Lower leg skin (tissue), 4 donors: Measurements from ENCODE around the gene CYP20A1. TPM values are rescaled to one million over a fixed set of nuclear protein-coding genes. Genes with fewer than 3 reads are reported as not detected.
A peak's percentile ranks its signal among the peaks of the same experiment; 100 is the strongest.
"Not testable (repeated sequence)": the region's sequence is repeated elsewhere in the genome, so short reads cannot be mapped to it uniquely, and the experiment has no call there.

Source experiments
- DNase-seq, 2 donors: peaks; one replicate each; pipeline ENCODE4 v3.0.0-alpha.2; 2019; ENCODE audit warnings: low spot score in 2 of 2
- H3K4me3 ChIP-seq: fragments of 200-600 bp; sonication (generic); 2 replicates; pipeline ENCODE4 v1.5.1; 2017; ENCODE audit warnings: mild to moderate bottlenecking, low read depth; ENCODE audit not compliant: poor library complexity, severe bottlenecking
- POLR2A ChIP-seq, 2 donors: fragments of 450-650 bp; IDR thresholded peaks; one replicate each; pipeline ENCODE4 v1.6.1; 2016 to 2017; ENCODE audit warnings: antibody characterized with exemption in 2 of 2, mild to moderate bottlenecking in 1 of 2, moderate library complexity in 1 of 2
- WGBS, 2 donors: methylation state at CpG; one replicate each; pipeline ENCODE4 v1.1.5; 2018; 5-methylcytosine and 5-hydroxymethylcytosine counted together
- intact Hi-C: fragments of 100-400 bp; cut with DNase I; formaldehyde crosslinking; loops from one replicate; pipeline ENCODE4 v1.15.0; 2023; ENCODE audit warnings: low total_unique reads
- total RNA-seq, 4 donors: library from RNA; depleted of rRNA; stranded (reverse); fragments of >200 nt; gene quantifications; one replicate each; pipeline ENCODE4 v1.1.0, GENCODE V29; 2016
- TF ChIP-seq, protein P1 (sequence below), 3 donors: fragments of 450-650 bp; IDR thresholded peaks; one replicate each; pipeline ENCODE4 v1.5.1; 2016; ENCODE audit warnings: antibody characterized with exemption in 3 of 3, mild to moderate bottlenecking in 3 of 3, moderate library complexity in 2 of 3

CYP20A1 gene
- total RNA-seq, 4 donors from 2014 or later, result 11.9 to 25.5 (median 16.1) TPM

DNA sequence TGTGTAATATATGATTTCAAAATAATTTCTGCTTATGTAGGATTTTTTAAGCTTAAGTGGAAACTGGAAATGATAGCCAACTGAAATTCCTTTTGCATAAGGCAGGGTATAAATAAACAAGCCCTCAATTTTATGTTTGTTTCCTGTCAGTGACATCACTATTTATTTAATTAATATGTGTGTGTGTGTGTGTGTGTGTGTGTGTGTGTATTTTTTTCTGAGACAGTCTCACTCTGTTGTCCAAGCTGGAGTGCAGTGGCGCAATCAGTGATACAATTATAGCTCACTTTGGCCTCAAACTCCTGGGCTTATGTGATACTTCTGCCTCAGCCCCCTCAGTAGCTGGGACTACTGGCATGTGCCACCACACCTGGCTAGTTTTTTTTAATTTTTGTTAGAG lies 29.3 kb upstream of the CYP20A1 start:
- intact Hi-C loops, result no loop called here
- WGBS, 2 donors, result 94 to 100% methylated on average over 1 of the region's 1 CpG
- DNase-seq, result no peak
- H3K4me3 ChIP-seq, result no peak overlapping the region
- TF ChIP-seq, protein P1, sequence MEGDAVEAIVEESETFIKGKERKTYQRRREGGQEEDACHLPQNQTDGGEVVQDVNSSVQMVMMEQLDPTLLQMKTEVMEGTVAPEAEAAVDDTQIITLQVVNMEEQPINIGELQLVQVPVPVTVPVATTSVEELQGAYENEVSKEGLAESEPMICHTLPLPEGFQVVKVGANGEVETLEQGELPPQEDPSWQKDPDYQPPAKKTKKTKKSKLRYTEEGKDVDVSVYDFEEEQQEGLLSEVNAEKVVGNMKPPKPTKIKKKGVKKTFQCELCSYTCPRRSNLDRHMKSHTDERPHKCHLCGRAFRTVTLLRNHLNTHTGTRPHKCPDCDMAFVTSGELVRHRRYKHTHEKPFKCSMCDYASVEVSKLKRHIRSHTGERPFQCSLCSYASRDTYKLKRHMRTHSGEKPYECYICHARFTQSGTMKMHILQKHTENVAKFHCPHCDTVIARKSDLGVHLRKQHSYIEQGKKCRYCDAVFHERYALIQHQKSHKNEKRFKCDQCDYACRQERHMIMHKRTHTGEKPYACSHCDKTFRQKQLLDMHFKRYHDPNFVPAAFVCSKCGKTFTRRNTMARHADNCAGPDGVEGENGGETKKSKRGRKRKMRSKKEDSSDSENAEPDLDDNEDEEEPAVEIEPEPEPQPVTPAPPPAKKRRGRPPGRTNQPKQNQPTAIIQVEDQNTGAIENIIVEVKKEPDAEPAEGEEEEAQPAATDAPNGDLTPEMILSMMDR (IDR thresholded peaks at IDR 0.05), result no peak
- TF ChIP-seq POLR2A (IDR thresholded peaks at IDR 0.05), result no peak

DNA sequence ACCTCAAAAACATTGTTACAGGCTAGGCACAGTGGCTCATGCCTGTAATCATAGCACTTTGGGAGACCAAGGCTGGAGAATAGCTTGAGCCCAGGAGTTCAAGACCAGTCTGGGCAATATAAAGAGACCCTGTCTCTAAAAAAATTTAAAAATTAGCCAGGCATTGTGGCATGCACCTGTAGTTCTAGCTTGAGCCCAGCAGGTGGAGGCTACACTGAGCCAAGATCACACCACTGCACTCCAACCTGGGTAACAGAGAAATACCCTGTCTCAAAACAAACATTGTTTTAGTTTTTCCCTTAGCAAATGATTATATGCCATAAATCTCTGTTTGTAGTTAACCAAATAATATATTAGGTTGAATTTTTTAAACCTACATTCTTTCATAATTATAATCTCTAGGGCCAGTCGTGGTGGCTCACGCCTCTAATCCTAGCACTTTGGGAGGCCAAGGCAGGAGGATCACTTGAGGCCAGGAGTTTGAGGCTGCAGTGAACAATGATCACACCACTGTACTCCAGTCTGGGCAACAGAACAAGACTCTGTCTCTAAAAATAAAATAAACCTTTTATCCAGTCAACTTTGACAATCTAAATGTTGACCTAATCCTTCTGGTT lies 13.3 kb upstream of the CYP20A1 start:
- no peak overlapping the region for H3K4me3 ChIP-seq
- WGBS, 2 donors, result 95 to 100% methylated on average over 2 of the region's 2 CpGs
- no peak for TF ChIP-seq POLR2A (IDR thresholded peaks at IDR 0.05)
- TF ChIP-seq, protein P1 (IDR thresholded peaks at IDR 0.05), result no peak
- no peak for DNase-seq
- intact Hi-C loops, result no loop called here

DNA sequence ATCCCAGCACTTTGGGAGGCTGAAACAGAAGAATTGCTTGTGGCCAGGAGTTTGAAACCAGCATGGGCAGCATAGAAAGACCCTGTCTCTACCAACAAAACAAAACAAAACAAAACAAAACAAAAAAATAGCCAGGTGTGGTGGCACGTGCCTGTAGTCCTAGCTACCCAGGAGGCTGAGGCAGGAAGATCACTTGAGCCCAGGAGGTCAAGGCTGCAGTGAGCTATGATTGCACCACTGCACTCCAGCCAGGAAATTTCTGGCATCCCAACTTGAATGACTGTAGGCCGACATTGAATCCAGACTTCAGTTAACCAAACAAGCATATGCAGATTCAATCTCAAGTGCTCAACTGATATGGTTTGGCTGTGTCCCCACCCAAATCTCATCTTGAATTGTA lies 9.1 kb upstream of the CYP20A1 start:
- 79 to 89% methylated on average over 2 of the region's 2 CpGs for WGBS, 2 donors
- H3K4me3 ChIP-seq, intact Hi-C loops, DNase-seq: not testable (repeated sequence)

DNA sequence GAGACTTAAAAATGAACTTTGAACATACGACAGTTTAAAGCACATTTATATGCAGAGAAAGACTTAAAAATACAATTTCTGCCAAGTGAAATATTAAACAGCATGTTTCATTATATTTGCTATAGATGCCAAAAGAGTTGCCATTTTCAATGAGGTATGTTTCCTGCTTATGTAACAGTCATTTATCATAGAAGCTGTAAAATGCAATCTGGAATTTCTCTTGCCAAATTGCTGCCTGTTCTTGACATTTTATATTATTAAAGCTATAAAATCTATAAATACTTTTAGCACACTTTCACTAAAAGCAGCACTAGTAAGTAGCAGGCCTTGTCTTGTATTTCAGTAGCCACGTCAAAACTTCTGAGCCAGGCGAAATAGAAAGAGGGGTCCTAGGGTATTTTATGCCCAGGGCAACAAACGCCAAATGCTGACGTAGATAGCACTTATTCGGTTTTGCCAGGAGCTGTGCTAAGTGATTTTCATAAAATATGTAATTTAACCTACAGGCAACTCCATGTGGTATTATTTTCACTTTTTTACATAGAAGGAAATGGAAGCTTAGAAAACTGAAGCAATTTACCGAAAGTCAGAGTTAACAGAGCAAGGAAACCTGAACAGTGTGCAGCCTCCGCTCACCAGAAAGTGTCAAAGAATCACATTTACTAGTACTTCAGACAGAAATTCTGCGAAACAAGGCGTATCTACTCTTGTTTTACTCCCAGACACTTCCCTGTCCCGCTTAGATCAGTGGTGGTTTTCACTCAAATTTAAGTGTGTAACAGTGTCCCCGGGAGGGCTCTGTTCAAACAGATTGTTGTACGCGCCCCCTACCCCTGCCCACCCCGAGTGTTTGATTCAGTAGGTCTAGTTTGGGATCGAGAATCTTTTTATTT lies 1.2 kb upstream of the CYP20A1 start:
- DNase-seq, result no peak
- TF ChIP-seq, protein P1 (IDR thresholded peaks at IDR 0.05), result no peak
- TF ChIP-seq POLR2A (IDR thresholded peaks at IDR 0.05), result no peak
- intact Hi-C loops, result no loop called here
- 79 to 81% methylated on average over 16 of the region's 16 CpGs for WGBS, 2 donors
- no peak overlapping the region for H3K4me3 ChIP-seq

DNA sequence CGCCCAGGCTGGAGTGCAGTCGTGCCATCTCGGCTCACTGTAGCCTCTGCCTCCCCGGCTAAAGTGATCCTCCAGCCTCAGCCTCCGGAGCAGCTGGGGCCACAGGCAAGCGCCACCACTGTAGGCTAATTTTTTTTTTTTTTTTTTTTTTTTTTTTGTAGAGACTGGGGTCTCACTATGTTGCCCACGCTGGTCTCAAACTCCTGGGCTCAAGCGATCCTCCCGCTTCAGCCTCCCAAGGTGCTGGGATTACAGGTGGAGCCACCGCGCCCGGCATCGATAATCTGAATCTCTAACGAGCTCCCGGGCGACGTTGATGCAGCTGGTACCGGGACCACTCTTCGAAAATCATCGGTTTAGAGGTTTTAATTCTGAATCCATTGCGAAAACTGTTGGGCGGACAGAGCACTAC lies 520 bp upstream of the CYP20A1 start:
- DNase-seq, result no peak
- TF ChIP-seq POLR2A (IDR thresholded peaks at IDR 0.05), result no peak
- TF ChIP-seq, protein P1 (IDR thresholded peaks at IDR 0.05), result no peak
- intact Hi-C loops, result no loop called here
- H3K4me3 ChIP-seq, result peak overlapping the region; percentile 25
- WGBS, 2 donors, result 22 to 24% methylated on average over 22 of the region's 22 CpGs

DNA sequence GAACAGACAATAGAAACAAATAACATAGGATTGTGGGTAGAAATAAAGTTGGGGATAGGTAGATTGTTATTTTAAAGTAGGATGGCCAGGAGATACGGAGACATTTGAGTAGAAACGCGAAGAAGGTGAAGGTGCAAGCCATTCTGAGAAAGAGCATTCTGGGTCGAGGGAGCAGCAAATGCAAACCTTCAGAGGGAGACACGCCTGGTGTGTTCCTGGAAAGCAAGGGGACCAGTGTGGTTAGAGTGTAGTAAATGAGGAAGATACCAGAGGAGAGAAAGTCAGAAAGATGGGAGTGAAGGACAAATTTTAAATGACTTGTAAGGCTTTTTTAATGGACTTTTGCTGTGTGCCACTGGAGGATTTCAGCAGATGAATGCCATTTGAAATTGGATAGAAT lies 1.7 kb downstream of the CYP20A1 start:
- WGBS, 2 donors, result 73 to 83% methylated on average over 5 of the region's 5 CpGs
- no peak for TF ChIP-seq POLR2A (IDR thresholded peaks at IDR 0.05)
- TF ChIP-seq, protein P1 (IDR thresholded peaks at IDR 0.05), result no peak
- no peak overlapping the region for H3K4me3 ChIP-seq
- no peak for DNase-seq
- intact Hi-C loops, result no loop called here
